DOHH2 (cell line): ENCODE measurements around the gene CDHR3.
"Not testable (repeated sequence)": the region's sequence is repeated elsewhere in the genome, so short reads cannot be mapped to it uniquely, and the experiment has no call there.

ENCODE experiments used
- H3F3A ChIP-seq: fragments of 200-600 bp; sonication (generic), shearing (Covaris generic); 2 replicates; pipeline ENCODE4 v1.6.0; 2016; ENCODE audit warnings: antibody characterized with exemption, mild to moderate bottlenecking; ENCODE audit not compliant: control insufficient read depth, insufficient read depth
- H3K27ac ChIP-seq: fragments of 200-600 bp; sonication (generic); 2 replicates; pipeline ENCODE4 v1.5.1; 2014; ENCODE audit warnings: low read depth, mild to moderate bottlenecking, low read length, moderate library complexity
- H3K27me3 ChIP-seq: fragments of 200-600 bp; sonication (generic); 2 replicates; pipeline ENCODE4 v1.6.1; 2014; ENCODE audit warnings: mild to moderate bottlenecking, low read length, mixed read lengths; ENCODE audit not compliant: control insufficient read depth
- H3K36me3 ChIP-seq: fragments of 200-600 bp; sonication (generic); 2 replicates; pipeline ENCODE4 v1.6.1; 2014; ENCODE audit warnings: mild to moderate bottlenecking, low read length, moderate library complexity, mixed read lengths; ENCODE audit not compliant: control insufficient read depth
- H3K4me1 ChIP-seq: fragments of 200-600 bp; sonication (generic); 2 replicates; pipeline ENCODE4 v1.6.1; 2014; ENCODE audit warnings: mild to moderate bottlenecking, low read length, mixed read lengths; ENCODE audit not compliant: control insufficient read depth
- H3K4me2 ChIP-seq: fragments of 200-600 bp; sonication (generic); 2 replicates; pipeline ENCODE4 v1.6.0; 2014; ENCODE audit warnings: mild to moderate bottlenecking, low read length, moderate library complexity
- H3K4me3 ChIP-seq: fragments of 200-600 bp; sonication (generic); 2 replicates; pipeline ENCODE4 v1.5.1; 2014; ENCODE audit warnings: mild to moderate bottlenecking, low read length, mixed read lengths
- H3K79me2 ChIP-seq: fragments of 200-600 bp; sonication (generic); 2 replicates; pipeline ENCODE4 v1.6.1; 2014; ENCODE audit warnings: mild to moderate bottlenecking, low read length, mixed read lengths; ENCODE audit not compliant: control insufficient read depth
- H3K9me2 ChIP-seq: fragments of 200-600 bp; sonication (generic); replicated peaks from 2 replicates; pipeline ENCODE4 v1.6.1; 2014; ENCODE audit warnings: mild to moderate bottlenecking, low read length, mixed read lengths; ENCODE audit not compliant: control insufficient read depth
- H3K9me3 ChIP-seq: fragments of 200-600 bp; sonication (generic); 2 replicates; pipeline ENCODE4 v1.6.1; 2014; ENCODE audit warnings: antibody characterized with exemption, low read length, mixed read lengths; ENCODE audit not compliant: control insufficient read depth, insufficient read depth
- H4K20me1 ChIP-seq: fragments of 200-600 bp; sonication (generic); 2 replicates; pipeline ENCODE4 v1.6.0; 2014; ENCODE audit warnings: low read depth, mild to moderate bottlenecking, antibody characterized with exemption, low read length, moderate library complexity; ENCODE audit not compliant: control insufficient read depth, insufficient read depth
- CTCF ChIP-seq: fragments of 200-600 bp; sonication (generic); IDR thresholded peaks from one replicate; pipeline ENCODE4 v1.5.1; 2014; ENCODE audit warnings: antibody characterized with exemption, mild to moderate bottlenecking, low read depth, low read length; ENCODE audit not compliant: poor library complexity, severe bottlenecking
- EZH2phosphoT487 ChIP-seq: fragments of 200-600 bp; sonication (generic); IDR thresholded peaks from 2 replicates; pipeline ENCODE4 v1.6.1; 2017; ENCODE audit warnings: borderline replicate concordance, mild to moderate bottlenecking, antibody characterized with exemption, low read length, moderate library complexity, mixed read lengths

CDHR3 gene

GRCh38 chr7:106006906-106007305, 43.8 kb downstream of the CDHR3 start:
- H3K4me1 ChIP-seq, result peaks cover 18% of the 10 kb centered on the region
- no peaks in the 10 kb centered on the region for H3F3A ChIP-seq
- TF ChIP-seq CTCF, result no peak
- TF ChIP-seq EZH2phosphoT487, result no peak

GRCh38 chr7:106007796-106008195, 44.7 kb downstream of the CDHR3 start:
- not testable (repeated sequence) for H3K9me2 ChIP-seq, H3K4me3 ChIP-seq, H4K20me1 ChIP-seq, H3K36me3 ChIP-seq, H3K27me3 ChIP-seq, H3K4me2 ChIP-seq, H3K79me2 ChIP-seq, H3F3A ChIP-seq, H3K27ac ChIP-seq
- peaks cover 16% of the 10 kb centered on the region for H3K9me3 ChIP-seq
- H3K4me1 ChIP-seq, result peaks cover 18% of the 10 kb centered on the region

More at GRCh38 chr7:106006906-106007305, 43.8 kb downstream of the CDHR3 start:
- H3K4me3 ChIP-seq, result no peak overlapping the region
- H3K9me3 ChIP-seq, result peaks cover 16% of the 10 kb centered on the region
- H3K79me2 ChIP-seq, result no peaks in the 10 kb centered on the region
- no peaks in the 10 kb centered on the region for H4K20me1 ChIP-seq
- no peak overlapping the region for H3K27ac ChIP-seq
- H3K9me2 ChIP-seq, result no peaks in the 10 kb centered on the region
- no peaks in the 10 kb centered on the region for H3K36me3 ChIP-seq
- no peaks in the 10 kb centered on the region for H3K27me3 ChIP-seq
- H3K4me2 ChIP-seq, result no peak overlapping the region

- H3K4me1 ChIP-seq, result peaks cover 21% of the 10 kb centered on the region
- peak overlapping the region; percentile 48 for H3K4me2 ChIP-seq
- peaks cover 16% of the 10 kb centered on the region for H3K9me3 ChIP-seq
- H4K20me1 ChIP-seq, result no peaks in the 10 kb centered on the region
- H3K4me3 ChIP-seq, result peak overlapping the region; percentile 17; the same call in 1 of the 2 replicates
- no peak for TF ChIP-seq EZH2phosphoT487
- peak; percentile 100 for TF ChIP-seq CTCF
- H3K27me3 ChIP-seq, result no peaks in the 10 kb centered on the region
- H3K36me3 ChIP-seq, result no peaks in the 10 kb centered on the region
- no peaks in the 10 kb centered on the region for H3F3A ChIP-seq
- no peaks in the 10 kb centered on the region for H3K79me2 ChIP-seq
- H3K27ac ChIP-seq, result no peak overlapping the region
- no peaks in the 10 kb centered on the region for H3K9me2 ChIP-seq
Measured at GRCh38 chr7:106009503-106010226, 46.6 kb downstream of the CDHR3 start.

GRCh38 chr7:106010331-106010730, 47.3 kb downstream of the CDHR3 start:
- Histone ChIP-seq H3K79me2 (no peaks in the 10 kb centered on the region), H3K27ac (no peak overlapping the region), H3K9me2 (no peaks in the 10 kb centered on the region), H4K20me1 (no peaks in the 10 kb centered on the region), H3K4me2 (no peak overlapping the region), H3K4me1 (peaks cover 27% of the 10 kb centered on the region), H3K9me3 (peaks cover 16% of the 10 kb centered on the region), H3K36me3 (no peaks in the 10 kb centered on the region), H3K27me3 (no peaks in the 10 kb centered on the region), H3F3A (no peaks in the 10 kb centered on the region), H3K4me3 (no peak overlapping the region)
- TF ChIP-seq EZH2phosphoT487 (no peak), CTCF (no peak)
